Measurements from ENCODE around the gene SLC38A3.
"Not testable (repeated sequence)": the region's sequence is repeated elsewhere in the genome, so short reads cannot be mapped to it uniquely, and the experiment has no call there.

The SLC38A3 gene

GRCh38 chr3:50192689-50193141 is 12.4 kb upstream of the SLC38A3 start:
- peak; percentile 76 to 77 (median 77) for DNase-seq

- DNase-seq: no peak
Observed at GRCh38 chr3:50193286-50193685, 11.8 kb upstream of the SLC38A3 start.

DNA sequence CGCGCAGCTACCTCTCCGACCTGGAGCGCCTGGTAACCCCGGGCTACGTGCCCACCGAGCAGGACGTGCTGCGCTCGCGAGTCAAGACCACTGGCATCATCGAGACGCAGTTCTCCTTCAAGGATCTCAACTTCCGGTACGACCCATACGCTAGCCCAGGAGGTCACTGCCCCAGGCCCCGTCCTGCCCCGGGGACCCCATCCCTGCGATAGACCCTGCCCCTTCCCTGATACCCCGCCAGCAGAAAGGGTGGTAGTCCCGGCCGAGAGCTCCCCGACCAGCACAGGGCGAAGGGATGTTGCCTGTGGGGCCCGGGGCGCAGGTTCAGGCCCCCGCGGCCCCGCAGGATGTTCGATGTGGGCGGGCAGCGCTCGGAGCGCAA is 11.3 kb upstream of the SLC38A3 start:
- no peak for DNase-seq

- DNase-seq: peak; percentile 62 to 79 (median 65)
Observed at GRCh38 chr3:50194128-50194902, 10.8 kb upstream of the SLC38A3 start.

- no peak for DNase-seq
Observed at GRCh38 chr3:50194903-50195500, 10.1 kb upstream of the SLC38A3 start.

- no peak for DNase-seq
Observed at GRCh38 chr3:50195501-50196252, 9.4 kb upstream of the SLC38A3 start.

GRCh38 chr3:50196253-50196801 is 8.7 kb upstream of the SLC38A3 start:
- no peak for DNase-seq

GRCh38 chr3:50201573-50202315 is 3.3 kb upstream of the SLC38A3 start:
- DNase-seq: no peak

DNA sequence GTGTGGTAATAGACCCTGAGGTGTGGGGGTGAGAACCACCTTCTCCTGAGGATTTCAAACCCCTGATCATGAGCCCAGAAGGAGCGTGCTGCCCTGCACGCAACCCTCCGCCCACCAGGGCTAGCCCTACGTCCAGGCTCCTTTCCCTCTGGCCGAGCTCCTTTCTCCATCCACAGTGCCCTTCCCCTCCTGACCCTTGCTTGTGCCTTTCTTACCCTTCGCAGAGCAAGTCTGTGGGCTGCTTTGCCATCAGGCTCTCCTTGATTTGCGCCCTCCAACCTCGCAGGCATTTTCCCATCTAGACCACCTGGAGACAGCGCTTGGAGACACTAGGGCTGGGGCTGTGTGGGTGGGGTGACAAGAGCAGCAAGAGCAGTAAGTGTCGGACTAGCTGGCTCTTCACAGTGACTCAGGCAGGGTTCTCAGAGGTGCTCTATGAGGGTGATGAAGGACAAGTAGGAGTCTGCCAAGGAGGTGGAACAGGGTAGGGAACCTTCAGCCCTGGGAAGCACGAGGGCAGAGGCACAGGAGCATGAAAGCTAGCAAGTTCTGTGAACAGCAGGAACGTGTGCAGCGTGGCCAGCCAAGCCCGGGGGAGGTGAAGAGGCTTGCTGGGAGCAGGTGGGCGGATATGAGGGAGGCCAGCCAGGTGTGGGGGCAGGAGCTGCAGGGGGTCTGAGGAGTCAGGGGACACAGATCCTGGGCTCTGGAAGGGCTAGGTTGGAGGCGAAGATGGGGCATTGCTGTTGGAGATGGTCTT is 2.5 kb upstream of the SLC38A3 start:
- no peak for DNase-seq

GRCh38 chr3:50203113-50203808 is 1.8 kb upstream of the SLC38A3 start:
- no peak for DNase-seq

DNA sequence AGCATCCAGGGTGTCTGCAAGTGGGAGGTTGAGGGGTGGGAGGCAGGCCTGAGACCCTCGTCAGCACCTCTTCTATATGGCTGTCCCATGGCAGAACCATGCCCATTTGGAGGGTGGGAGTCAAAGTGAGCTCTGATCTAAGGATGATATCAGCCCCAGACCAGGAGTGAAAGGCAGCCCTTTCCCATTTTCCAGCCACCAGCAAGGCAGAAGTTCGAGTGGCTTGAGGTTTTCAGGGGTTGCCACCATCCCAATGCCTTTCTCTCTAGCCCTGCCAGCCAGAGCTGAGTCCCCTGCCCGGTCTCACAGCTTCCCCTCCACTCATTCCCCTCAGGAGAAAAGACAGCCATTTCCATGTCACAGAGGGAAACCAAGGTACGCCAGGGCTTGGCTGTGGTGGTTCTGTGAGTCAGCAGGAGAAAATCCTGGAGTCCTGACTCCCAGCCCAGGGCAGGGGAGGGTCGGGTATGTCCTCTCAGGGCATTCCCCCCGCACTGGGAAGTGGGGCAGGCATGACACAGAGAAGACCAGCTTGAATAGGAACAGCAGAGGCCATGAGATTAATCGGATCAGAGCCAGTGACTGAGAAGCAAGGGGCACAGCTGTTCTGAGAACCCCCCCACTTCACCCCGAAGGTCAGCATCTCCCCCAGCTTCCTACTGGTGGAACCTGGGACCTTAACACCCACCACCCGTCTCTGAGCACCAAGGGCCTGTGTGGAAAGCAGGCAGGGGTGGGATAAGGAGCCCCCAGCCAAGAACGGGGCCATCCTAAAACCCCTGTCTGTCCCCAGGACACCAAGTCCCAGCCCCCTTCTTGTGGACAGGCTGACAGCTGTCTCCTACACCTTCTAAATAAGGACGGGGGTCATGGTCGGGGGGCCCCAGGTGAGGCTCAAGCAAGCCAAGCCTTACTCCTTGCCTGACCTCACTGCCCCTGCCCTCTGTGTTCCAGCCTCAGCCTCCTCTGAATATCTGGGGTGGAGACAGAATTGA is 965 bp upstream of the SLC38A3 start:
- DNase-seq: no peak

GRCh38 chr3:50205413-50206276 is 574 bp downstream of the SLC38A3 start:
- peak in 2 of 3 donors; percentile 25 to 49 for DNase-seq

- no peak for DNase-seq
Observed at GRCh38 chr3:50207359-50208042, 2.4 kb downstream of the SLC38A3 start.

DNA sequence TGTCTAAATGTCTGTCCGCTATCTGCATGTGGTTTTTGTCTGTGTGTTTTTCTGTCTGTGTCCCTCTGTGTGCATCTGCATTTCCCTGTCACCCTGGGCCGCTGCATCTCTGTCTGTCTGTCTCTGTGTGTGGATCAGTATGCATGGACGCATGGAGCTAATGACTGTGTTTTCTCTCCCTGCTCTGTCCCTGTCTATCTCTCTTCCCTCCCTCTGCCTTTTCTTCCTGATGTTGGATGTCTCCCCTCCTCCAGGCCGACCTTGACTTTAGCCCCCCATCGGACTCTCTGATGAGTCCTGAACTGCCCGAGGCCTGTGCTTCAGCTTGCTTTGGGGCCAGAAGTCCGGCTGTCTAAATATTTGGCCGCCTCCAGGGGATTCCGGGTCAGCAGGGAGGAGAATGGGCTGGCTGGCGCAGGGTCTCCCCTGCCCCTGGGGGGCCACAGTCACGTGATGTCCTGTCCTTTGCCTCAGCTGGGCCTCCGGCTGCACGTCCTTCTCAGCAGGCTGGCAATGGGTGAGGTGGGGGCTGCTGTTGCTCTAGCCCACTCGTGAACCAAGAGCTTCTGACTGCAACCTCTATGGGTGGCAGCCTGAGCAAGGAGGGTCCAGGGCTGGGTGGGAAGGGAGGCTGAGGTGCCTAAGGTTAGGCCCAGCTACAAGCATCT is 3.7 kb downstream of the SLC38A3 start:
- DNase-seq: no peak

DNA sequence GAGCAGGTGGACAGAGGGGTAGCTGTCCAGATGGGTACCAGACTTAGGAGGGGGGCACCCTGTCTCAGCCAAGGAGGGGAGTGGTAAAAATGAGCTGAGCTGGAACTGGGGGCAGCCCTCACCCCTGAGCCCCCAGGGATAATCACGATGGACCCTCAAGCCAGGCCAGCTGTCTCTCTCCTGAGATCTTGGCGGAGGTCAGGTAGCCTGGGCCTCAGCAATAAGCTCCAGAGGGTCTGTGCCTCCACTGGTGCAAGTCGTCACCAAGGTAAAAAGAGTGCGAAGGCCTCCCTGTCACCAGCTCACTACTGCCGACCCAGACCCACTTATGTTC is 5.1 kb downstream of the SLC38A3 start:
- no peak for DNase-seq

- DNase-seq: no peak
Observed at GRCh38 chr3:50210510-50211367, 5.7 kb downstream of the SLC38A3 start.

DNA sequence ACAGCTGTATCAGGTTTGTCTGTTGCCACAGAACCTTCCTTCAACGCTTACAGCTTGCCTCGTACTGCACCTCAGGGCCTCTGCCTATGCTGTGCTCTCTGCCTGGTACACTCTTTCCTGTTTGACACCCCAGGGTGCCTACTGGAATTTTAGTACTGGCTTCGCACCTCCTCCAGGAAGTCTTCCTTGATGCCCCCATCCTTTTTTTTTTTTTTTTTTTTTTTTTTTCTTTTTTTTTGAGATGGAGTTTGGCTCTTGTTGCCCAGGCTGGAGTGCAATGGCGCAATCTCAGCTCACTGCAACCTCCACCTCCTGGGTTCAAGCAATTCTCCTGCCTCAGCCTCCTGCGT is 6.3 kb downstream of the SLC38A3 start:
- DNase-seq: not testable (repeated sequence)
